Measurements from ENCODE around the gene C1orf50.

Gene C1orf50

DNA sequence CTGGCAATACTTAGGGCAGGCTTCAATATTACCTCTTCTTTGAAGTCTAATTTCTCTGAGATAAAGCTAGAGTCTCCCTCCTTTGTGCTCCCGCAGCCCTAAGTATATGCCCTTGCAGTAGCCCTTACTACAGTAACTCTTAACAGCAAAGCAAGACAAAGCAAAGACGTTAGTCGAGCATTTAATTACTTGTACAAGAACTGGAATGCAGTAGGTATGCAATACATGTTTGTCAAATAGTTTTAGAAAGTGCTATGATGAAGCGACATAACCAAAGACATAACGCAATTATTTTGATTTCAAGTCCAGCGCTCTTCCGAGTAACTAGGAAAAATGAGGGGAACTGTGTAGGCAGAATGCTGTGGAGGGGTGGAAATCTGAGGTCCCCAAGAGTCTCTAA lies 1.8 kb upstream of the C1orf50 start:
- DNase-seq: no peak

DNA sequence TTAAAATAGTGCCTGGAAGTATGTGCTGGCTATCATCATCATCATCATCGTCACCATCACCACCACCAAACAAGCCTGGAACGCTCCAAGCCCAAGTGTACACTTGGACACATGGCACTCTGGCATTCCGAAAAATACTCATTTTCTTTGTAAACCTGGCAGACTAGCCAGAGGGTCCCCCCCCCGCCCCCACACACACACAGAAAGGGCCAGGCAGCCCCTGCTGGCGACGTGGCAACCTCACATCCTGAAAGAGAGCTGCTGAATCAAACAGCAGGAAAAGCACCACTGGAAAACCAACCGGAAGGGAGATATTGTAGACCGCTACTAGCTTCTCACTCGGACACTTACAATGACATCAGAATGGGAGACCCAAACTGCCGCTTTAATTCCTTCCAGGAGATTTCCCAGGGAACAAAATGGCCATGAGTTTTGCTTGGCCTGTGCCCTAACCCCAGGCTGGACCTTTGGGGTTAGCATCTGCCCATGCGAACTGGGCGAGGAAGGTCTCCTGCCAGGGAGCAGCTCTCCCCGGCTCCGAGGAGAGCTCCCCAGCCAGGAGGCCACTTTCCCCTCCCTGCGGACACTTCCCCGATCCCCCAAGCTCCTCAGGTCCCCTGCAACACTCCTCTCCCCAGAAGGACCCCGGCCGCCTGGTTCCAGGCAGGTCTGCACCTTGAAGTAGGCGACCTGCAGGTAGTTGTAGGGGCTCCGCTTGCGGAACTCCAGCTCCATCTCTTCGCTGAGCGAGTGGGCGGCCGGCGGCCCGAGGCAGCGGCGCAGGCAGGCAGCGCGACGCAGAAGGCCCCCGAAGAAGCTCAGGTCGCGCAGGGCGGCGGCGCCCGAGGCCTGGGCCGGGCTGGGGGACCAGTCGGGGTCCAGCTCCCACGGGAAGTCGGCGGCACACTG lies 963 bp upstream of the C1orf50 start:
- no peak for DNase-seq

DNA sequence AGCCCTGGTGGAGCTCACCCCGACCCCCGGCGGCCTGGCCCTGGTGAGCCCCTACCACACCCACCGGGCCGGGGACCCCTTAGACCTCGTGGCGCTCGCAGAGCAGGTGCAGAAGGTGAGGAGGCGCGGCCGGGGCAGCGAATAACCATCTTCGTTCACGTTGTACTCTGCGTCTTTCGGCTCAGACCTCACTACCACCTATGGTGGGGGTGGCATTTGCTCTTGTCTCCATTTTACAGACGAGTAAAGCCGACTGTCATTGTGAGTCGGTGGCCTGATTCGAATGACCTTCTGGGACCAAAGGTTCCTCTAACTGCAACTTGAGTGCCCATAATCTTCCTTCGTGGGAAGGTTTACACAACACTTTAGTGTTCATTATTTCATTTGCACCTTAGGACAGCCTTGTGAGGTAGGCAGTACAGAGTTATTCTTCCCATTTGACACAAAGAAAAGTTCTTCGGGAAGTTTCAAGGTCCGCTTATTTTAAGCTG lies 506 bp downstream of the C1orf50 start:
- DNase-seq: no peak

DNA sequence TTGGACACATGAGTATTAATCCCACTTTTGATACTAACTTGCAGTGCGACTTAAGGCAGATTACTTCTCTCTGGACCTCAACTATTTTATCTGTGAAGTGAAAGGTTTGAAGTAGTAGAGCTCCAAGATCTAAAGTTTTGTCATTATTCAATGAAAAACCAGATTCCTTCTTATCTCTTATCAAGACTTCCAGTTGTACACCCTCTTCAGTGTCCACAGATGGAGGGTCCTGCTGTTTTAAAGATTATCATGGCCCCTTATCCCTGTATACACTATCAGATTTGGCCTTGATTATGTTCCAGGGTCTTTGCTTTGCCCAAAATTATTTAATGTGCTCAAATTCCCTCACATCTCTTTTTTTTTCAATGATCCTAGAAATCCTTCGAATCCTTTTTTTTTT lies 1.1 kb downstream of the C1orf50 start:
- DNase-seq: no peak

DNA sequence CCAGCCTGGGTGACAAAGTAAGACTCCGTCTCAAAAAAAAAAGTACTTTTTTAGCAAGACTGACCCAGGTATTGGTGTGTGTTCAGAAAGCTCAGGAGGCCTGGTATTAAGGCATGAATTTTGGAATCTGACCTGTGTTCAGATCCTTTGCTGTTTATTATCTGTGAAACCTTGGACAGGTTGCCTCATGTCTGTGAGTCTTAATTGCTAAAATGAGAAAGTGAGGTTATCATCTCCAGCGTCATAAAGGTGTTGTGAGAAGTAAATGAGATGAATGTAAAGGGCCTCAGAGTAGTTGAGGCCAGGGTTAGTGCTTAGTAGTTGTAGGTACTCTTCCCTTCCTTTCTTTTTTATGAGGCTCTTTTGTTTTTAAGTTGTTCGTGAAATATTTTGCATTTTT lies 2.8 kb downstream of the C1orf50 start:
- no peak for DNase-seq

DNA sequence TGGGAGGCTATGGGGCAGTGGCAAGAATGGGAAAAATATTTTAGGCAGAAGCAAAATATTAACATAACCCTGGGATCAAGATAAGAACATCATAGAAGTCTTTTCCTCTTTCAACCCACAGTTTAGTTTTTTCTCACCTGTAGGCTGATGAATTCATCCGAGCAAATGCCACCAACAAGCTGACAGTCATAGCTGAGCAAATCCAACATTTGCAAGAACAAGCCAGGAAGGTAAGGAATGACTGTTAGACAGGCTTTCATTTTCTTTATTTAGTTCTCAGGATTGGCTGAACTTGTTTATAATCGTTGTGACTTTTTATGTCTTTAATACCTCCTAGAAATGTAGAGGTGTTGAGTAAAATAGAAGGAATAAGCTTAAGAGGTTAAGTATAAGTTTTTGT lies 6.4 kb downstream of the C1orf50 start:
- DNase-seq: no peak

DNA sequence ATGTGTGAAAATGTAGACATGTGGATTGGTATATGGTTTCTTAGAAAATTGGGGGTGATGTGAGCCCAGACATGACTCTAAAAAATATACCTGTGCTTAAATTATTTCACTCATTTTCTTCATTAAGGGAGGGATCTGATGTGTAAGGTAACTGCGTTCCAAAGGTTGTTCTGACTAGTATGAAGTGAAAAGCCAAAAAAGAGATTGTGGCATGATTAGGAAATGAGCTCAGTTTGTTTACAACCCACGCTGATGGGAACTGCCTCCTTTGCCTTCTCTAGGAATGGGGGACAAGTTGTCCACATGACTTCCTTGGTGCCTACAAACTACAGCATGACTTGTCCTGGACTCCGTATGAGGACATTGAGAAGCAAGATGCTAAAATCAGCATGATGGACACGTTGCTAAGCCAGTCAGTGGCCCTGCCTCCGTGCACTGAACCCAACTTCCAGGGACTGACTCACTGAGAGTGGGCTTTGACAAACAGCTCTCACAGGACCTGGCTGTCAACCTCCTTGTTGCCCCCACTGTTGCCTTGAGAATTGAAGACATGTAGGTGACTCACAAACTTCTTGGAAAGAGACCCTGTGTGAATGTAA lies 8.0 kb downstream of the C1orf50 start:
- no peak for DNase-seq

DNA sequence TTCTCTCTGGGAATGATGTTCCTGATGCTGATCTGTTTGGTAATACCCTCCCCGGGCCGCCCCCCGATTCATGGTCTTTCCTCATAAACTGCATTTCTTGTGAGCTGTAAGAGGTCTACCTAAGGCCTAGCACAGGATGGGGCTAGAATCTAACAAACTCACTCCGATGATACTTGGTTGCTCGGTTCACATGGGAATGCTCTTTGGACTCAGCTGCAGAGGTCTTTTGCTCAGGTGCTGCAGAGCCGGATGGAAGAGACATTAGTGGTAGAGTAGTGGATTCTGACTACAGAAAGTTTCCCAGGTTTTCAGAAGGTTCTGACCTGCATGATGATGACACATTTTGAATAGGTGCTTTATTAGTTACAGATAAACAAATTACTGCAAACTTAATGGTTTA lies 9.5 kb downstream of the C1orf50 start:
- no peak for DNase-seq

DNA sequence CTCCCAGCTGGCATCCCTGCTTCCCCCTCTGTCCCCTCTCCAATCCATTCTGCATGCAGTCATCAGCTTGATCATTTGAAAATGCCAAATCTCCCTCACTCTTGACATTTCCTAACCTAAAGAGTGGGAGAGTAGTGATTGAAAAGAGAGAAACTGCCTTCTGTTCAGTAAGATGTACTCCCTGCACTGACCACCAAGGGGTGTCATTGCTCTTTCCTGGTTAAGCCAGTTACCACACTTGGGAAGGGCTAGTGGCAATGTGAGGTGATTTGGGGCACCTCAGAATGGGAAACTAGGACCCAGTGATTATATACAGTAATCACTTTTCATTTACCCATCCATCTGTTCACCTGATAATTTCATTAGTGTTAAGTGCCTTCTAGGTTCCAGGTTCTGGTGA lies 10.8 kb downstream of the C1orf50 start:
- DNase-seq: no peak

DNA sequence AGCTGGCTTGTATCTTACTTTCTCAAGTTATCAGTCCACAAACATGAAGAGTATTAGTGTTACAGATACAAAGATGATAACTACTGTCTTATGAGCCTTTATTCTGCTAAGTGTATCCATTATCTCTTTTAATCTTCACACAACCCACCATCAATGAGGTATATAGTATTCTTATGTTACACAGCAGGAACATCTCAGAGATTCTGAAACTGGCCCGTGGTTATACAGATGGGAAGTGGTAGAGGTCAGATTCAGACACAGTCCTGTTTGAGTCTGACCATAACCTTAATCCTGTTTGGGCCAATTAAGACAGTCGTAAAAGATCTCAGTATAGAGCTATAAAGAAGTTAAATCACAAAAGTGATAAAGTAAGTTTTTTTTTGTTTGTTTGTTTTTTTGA lies 12.7 kb downstream of the C1orf50 start:
- no peak for DNase-seq

DNA sequence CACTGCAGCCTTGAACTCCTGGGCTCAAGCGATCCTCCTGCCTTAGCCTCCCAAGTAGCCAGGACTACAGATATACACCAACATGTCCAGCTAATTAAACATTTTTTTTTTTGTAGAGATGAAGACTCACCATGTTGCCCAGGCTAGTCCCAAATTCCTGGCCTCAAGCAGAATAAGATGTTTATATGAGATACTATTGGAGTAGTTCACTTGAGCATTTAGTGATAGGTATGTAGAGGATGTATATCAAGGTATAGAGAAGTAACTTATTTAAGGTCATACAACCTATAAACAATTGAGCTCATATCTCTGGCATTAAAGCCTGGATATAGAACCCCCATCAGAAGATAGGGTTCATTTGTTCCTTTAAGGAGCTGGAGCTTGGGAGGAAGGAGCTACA lies 13.1 kb downstream of the C1orf50 start:
- DNase-seq: no peak

DNA sequence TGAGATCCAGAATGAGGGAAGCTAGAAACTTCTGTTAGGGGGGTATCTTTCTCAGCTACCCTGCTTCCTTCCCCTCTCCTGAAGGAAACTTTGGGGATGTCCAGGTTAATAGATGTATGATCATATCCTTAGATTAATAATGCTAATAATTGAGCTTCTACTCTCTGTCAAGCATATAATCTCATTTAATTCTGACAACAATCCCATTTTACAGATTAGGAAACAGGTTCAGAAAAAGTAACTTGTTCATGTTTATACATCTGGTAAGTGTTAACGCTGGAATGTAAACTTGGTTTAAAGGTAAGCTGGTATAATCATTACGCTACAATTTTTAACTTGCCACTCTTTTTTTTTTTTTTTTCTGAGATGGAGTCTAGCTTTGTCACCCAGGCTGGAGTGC lies 16.0 kb downstream of the C1orf50 start:
- DNase-seq: no peak

DNA sequence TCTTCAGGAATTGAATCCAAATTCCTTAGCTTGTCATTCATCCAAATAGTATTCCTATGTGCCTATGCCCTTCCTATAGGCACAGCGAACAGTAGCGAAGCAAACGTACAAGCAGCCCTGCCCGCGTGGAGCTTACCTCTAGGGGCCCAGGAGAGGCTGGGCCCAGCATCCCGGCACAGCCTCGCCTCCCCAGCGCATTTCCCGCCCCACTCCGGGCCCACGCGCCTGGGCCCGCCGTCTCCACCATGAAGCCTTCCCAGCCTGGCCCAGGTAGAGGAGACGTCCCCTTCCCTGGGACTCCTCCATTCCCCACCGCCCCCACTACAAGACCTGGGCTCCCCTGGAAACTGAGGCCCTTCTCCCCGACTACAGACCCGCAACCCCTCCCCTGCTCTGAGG lies 17.5 kb downstream of the C1orf50 start:
- DNase-seq: no peak

DNA sequence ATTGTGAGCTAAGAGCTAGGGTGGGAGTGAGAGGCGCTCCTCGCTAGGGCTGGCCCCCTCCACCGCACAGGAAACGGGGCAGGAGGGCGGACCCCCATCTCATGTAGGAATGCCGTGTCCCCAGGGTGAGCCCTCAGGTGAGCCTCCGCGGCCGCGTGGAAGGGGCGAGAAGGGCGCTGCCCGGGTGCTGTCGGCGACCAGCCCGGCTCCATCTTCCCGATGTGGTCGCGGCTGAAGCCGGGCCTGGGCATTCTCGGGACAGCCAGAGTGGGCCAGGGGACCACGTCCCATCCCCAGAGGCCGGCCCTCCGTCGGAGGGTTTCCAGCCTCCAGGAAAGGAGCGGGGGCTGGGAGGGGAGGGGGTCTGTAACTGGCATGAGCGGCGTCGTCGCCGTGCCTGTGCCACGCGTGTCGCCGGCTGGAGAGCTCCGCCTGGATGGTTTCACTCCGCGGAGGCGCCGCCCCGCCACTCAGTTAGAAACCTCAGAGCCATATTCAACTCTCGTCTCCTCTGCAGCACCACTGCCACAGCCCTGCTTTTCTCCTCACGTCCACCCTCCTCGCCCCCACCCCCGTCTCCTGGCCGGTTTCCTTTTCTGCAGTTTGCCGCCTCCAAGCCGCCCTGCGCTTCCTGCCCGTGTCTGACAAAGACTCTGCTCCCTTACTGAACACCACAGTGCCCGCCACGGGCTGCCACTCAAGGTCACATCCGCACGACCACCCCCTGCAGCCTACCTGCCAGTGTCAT lies 18.1 kb downstream of the C1orf50 start, which contains the start of gene TMEM269:
TSS of gene TMEM269 (plus strand) at position 46 of the 748 bp plus-strand sequence. CDS start 4,903 bp downstream, outside the sequence.
- peak; percentile 23 for DNase-seq

DNA sequence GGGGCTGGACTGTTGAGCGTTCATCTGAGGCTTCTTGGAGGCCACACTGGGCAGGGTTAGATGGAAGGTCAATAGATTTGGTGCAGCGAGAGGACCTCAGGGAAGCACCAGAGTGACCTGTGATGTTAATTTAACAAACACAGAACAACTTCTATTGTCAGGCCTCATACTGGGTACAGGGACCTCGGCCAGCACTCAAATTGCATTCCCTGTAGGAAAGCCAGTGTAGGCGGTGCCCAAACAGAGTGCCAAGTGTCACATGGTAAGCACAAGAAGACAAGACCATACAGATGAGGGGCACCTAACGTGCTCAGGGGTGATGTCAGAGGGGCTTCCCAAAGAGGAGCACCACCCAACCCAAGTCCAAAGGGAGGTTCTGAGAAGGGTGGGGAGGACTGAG lies 19.0 kb downstream of the C1orf50 start:
- DNase-seq: no peak

DNA sequence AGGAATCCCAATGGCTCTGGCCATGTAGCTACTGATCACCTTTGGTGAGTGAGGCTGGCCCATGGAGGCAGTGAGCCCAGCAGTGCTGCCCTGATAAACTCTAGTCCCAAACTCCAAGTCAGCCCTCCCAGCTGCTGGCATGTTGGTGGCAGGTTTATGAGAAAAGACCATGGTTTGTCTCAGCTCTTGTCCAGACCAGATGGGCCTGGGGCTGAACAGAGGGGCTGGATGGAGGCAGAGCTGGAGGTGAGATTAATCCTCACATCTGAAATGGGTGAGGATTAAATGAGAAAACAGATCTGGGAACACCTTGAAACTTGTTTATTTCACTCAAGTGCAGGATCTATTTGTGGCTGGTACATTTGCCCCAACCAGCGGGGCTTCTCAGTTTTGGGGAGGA lies 21.0 kb downstream of the C1orf50 start:
- no peak for DNase-seq

DNA sequence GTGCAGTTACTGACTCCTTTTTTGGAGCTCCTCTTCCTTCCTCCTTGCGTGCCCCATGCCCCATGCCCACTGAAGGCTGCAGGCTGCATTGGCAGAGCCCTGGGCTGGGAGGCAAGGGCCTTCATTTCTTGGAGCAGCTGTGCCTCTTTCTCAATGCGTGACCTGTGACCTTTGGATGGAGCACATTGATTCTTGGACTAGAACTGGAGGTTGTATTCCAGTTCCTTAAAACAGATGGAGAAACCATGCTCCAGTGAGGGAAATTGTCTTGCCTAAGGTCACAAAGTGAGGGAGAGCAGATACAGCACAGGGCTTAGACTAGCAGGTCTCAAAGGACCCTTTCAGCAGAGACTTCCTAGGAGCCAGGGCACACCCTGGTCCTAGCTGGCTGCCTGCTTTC lies 26.8 kb downstream of the C1orf50 start:
- no peak for DNase-seq

DNA sequence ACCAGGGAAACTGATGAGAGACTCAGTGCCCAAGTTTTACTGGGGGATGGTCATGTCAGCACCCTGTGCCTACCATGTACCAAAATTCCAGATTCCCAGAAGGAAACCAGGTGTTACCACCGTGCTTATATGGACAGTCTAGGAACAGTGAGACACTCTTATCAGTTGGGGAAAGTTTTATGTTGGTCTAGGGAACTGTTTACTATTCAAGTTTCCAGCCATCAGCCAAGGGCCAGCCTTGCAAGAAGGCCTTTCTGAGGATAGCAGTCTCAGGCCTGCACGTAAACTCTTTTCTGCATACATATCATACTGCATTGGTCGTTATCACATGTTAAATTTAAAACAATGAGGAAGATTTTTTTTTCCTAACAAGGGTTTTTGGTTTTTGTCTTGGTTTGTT lies 30.4 kb downstream of the C1orf50 start:
- no peak for DNase-seq

DNA sequence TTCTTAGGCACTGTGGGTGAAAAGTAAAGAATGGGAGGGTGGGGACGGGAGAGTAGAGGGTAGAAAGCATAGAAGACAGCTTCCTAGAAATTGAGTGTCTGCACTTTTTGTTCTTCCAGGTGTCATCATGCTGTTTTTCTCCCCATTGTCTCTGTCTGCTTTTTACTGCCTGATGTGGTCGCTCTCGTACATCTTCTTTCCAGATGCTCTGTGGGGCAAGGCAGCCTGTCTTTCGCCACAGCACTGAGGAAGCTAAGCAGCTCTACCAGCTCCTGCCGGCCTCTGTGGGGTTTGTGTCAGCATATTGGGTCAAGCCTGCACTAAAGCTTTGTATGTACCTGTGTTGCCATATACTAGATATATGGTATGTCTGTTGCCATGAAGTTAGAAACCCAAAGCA lies 30.9 kb downstream of the C1orf50 start:
- DNase-seq: no peak

DNA sequence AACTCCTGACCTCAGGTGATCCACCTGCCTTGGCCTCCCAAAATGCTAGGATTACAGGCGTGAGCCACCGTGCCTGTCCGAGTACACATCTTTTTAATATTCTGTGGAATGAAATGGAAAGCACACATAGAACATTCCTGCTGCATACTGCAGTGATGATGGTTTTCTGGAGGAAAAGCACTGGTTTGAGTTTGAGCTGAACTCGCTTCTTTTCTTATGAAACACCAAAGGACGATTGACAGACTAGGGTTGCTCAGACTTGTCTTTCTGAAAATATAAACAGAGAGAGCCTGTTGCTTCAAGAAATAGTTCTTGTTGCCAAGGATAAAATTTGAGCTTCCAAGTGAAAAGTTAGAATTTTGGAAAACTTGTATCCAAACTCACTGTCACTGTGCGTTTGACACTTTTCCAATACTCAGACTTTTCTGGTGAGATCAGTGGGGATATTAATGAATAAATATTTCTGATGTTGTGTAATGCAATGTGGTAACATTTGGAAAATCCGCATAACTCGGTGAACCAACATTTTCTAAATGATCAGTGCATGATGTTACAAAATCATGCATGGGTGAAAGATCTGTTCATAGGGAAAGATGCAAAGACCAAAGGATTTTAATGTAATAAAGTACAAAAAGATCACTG lies 34.9 kb downstream of the C1orf50 start:
- no peak for DNase-seq

DNA sequence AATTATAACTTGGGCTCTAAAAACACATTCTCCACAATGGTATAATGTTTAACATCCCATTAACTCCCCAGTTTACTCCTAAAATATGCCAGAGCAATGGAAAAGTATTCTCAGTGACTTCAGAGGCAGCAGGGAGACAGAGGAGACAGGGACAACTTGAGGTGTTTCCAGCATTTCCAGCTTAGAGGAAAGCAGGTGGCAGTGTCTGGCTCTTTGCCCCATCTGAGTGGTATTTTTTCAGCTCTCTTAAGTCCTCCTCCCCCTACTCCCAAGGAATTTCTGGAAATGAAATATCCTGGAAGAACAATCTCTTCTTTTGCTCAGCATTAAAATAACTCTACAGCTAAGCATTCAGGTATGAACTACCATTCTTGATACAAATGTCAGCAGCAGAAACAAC lies 39.1 kb downstream of the C1orf50 start:
- DNase-seq: no peak

DNA sequence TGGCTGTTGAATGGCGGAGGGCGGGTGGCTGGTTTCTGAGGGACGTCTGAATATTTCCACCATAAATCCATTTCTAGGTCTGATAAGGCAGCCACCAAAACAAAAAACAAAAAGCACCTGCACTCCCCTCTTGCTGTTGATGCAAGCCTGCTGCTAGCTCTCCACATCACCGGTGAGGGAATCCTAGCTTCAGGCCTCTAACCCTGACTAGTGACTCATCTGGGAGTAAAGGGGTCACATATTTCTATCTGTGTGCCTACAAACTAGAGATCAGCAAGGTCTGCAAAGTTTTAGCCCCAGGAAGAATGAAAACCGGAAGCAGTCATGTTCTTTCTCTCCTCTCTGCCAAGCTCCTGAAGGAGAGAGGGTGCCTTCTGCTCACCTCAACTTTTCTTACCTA lies 39.5 kb downstream of the C1orf50 start:
- no peak for DNase-seq

DNA sequence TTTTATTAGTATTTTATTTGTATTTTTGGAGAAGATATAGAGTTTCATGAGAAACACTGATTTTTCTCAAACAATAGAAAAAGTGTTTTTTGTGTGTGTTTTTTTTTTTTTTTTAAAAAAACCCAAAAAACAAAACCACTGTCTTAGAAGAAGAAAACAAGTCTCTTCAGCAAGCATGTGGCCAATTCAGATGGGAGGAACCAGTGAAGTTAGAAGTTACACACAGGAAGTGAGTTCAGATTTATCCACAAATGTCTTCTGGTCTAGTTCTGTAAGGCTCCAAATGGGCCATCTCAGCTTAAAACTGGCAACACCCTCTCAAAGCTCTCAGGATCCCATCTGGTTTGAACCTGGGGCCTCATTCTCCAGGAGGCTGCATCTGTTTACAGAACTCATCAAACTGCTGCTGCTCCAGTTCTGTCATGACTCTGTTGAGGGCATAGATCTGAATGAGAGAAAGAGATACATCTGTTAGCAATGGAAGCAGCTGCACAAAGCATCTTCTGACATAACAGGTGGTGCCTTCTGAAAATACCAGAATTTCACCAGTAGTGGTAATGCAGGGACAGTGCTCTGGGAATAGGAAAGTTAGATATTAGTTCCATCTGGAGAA lies 40.1 kb downstream of the C1orf50 start:
- DNase-seq: no peak

Data from activated gamma-delta T cell (primary cell).